ENCODE data around the gene FOXN3.

- no peak for TF ChIP-seq CTCF (IDR thresholded peaks at IDR 0.05; ENCODE audit: insufficient read depth, low read length)
- TF ChIP-seq POLR2AphosphoS5 (IDR thresholded peaks at IDR 0.05; ENCODE audit: low read depth), result no peak
- no peak for TF ChIP-seq GABPA (IDR thresholded peaks at IDR 0.05; ENCODE audit: low read depth)
- TF ChIP-seq SPI1 (IDR thresholded peaks at IDR 0.05; ENCODE audit: borderline replicate concordance, low read depth), result no peak
Measured at GRCh38 chr14:89217891-89218290, 199.1 kb downstream of the FOXN3 start.

All from HL-60 (cell line).